PC-3 (cell line): Measurements from ENCODE around the gene CYP20A1. TPM values are rescaled to one million over a fixed set of nuclear protein-coding genes. Genes with fewer than 3 reads are reported as not detected.
A peak's percentile ranks its signal among the peaks of the same experiment; 100 is the strongest.

Experiments
- ATAC-seq: fragments of 200-7000 bp; cut with Tn5 transposase; 2 replicates; pipeline ENCODE4 v1.9.1; 2020; ENCODE audit warnings: mild to moderate bottlenecking, moderate library complexity
- BruUV-seq: library from RNA; stranded (reverse); fragments of 400-500 nt; replicated peaks from 2 replicates; lab custom pipeline; 2021; lab: Mats Ljungman, UMichigan
- CTCF ChIA-PET: fragments of 300-600 bp; sonication (Branson Sonifier 250); formaldehyde crosslinking; loops from one replicate; lab custom pipeline; 2022; ENCODE audit warnings: antibody characterized with exemption; lab: Charles Lee
- POLR2A ChIA-PET: fragments of 300-600 bp; sonication (Branson Sonifier 250); formaldehyde crosslinking; loops from one replicate; lab custom pipeline; 2022; ENCODE audit warnings: antibody characterized with exemption; ENCODE audit not compliant: unreplicated experiment; lab: Charles Lee
- DNase-seq: peaks from one replicate; pipeline ENCODE4 v3.0.0-alpha.2; 2015
- H2AFZ ChIP-seq: fragments of 300-600 bp; sonication (generic); 2 replicates; pipeline ENCODE4 v1.6.0; 2016; ENCODE audit warnings: antibody characterized with exemption, low read length
- H3F3A ChIP-seq: fragments of 300-600 bp; sonication (generic); one replicate; pipeline ENCODE4 v1.6.0; 2017; ENCODE audit warnings: antibody characterized with exemption, low read length, control low read depth, mild to moderate bottlenecking; ENCODE audit not compliant: unreplicated experiment
- H3K27ac ChIP-seq: fragments of 300-600 bp; sonication (generic); 2 replicates; pipeline ENCODE4 v1.5.1; 2016; ENCODE audit warnings: mild to moderate bottlenecking, low read length
- H3K27me3 ChIP-seq: fragments of 300-600 bp; sonication (generic); 2 replicates; pipeline ENCODE4 v1.6.1; 2016; ENCODE audit warnings: low read length, mixed read lengths
- H3K36me3 ChIP-seq: fragments of 300-600 bp; sonication (generic); 2 replicates; pipeline ENCODE4 v1.6.1; 2016; ENCODE audit warnings: low read depth, mixed run types, low read length, mixed read lengths
- H3K4me1 ChIP-seq: fragments of 300-600 bp; sonication (generic); 2 replicates; pipeline ENCODE4 v1.5.1; 2016; ENCODE audit warnings: low read length; ENCODE audit not compliant: insufficient read depth
- H3K4me2 ChIP-seq: fragments of 300-600 bp; sonication (generic); 2 replicates; pipeline ENCODE4 v1.6.0; 2016; ENCODE audit warnings: low read length
- H3K4me3 ChIP-seq: fragments of 300-600 bp; sonication (generic); 2 replicates; pipeline ENCODE4 v1.5.1; 2016; ENCODE audit warnings: mild to moderate bottlenecking, low read length, mixed read lengths
- H3K79me2 ChIP-seq: fragments of 300-600 bp; sonication (generic); 2 replicates; pipeline ENCODE4 v1.6.1; 2017; ENCODE audit warnings: low read length, mixed read lengths
- H3K9ac ChIP-seq: fragments of 300-600 bp; sonication (generic); 2 replicates; pipeline ENCODE4 v1.6.0; 2016; ENCODE audit warnings: mild to moderate bottlenecking, low read length
- H3K9me2 ChIP-seq: fragments of 300-600 bp; sonication (generic); replicated peaks from 2 replicates; pipeline ENCODE4 v1.6.1; 2016; ENCODE audit warnings: mixed run types, low read length, mixed read lengths
- H3K9me3 ChIP-seq: fragments of 300-600 bp; sonication (generic); 2 replicates; pipeline ENCODE4 v1.6.1; 2016; ENCODE audit warnings: low read length, mixed read lengths
- H4K20me1 ChIP-seq: fragments of 300-600 bp; sonication (generic); 2 replicates; pipeline ENCODE4 v1.6.1; 2016; ENCODE audit warnings: low read length, mixed read lengths
- CTCF ChIP-seq: fragments of 300-600 bp; sonication (generic); conservative IDR thresholded peaks from 2 replicates; pipeline ENCODE4 v1.5.1; 2017; ENCODE audit warnings: antibody characterized with exemption, low read depth, mild to moderate bottlenecking, low read length
- EZH2 ChIP-seq: fragments of 300-600 bp; sonication (generic); IDR thresholded peaks from one replicate; pipeline ENCODE4 v1.6.1; 2017; ENCODE audit warnings: antibody characterized with exemption, mild to moderate bottlenecking, low read length; ENCODE audit not compliant: unreplicated experiment
- EZH2phosphoT487 ChIP-seq: fragments of 300-600 bp; sonication (generic); IDR thresholded peaks from 2 replicates; pipeline ENCODE4 v1.6.1; 2018; ENCODE audit warnings: mild to moderate bottlenecking, antibody characterized with exemption, low read length, borderline replicate concordance
- intact Hi-C: fragments of 100-400 bp; cut with micrococcal nuclease; formaldehyde crosslinking; loops from 2 replicates; pipeline ENCODE4 v1.9.0; 2023
- total RNA-seq: library from RNA; depleted of rRNA; stranded (reverse); fragments of >200 nt; gene quantifications from 2 replicates; pipeline ENCODE4 v1.2.3, GENCODE V29; 2014

CYP20A1 gene
- total RNA-seq, 1 experiment from 2014 or later, result 14.1 TPM

- intact Hi-C loops, result loop anchor here (5.0 kb wide), 1 partner anchor 73 kb away; no protein-coding TSS in a partner anchor
- TF ChIP-seq EZH2, result no peak
- no peak for TF ChIP-seq CTCF
- no peak for TF ChIP-seq EZH2phosphoT487
- peak overlapping the region; percentile 74 for H3K27ac ChIP-seq
- H3K4me3 ChIP-seq, result peak overlapping the region; percentile 88
- H2AFZ ChIP-seq, result peak overlapping the region; percentile 98
- DNase-seq (peak; percentile 45), ATAC-seq (peak; percentile 41)
- H3K4me1 ChIP-seq, result peaks cover 18% of the 10 kb centered on the region
- peaks cover 8% of the 10 kb centered on the region for H3F3A ChIP-seq
- ChIA-PET POLR2A (interaction anchor here (0.7 kb wide), 1 partner anchor 9 kb away, joined by 17 read pairs; no protein-coding TSS in a partner anchor), CTCF (no interaction called here)
- H3K9me2 ChIP-seq, result no peaks in the 10 kb centered on the region
- peaks cover 8% of the 10 kb centered on the region for H4K20me1 ChIP-seq
- peak overlapping the region; percentile 83 for H3K4me2 ChIP-seq
- H3K27me3 ChIP-seq, result no peaks in the 10 kb centered on the region
- no TSS peak for BruUV-seq
- H3K36me3 ChIP-seq, result no peaks in the 10 kb centered on the region
- peak overlapping the region; percentile 93 for H3K9ac ChIP-seq
- no peaks in the 10 kb centered on the region for H3K9me3 ChIP-seq
- H3K79me2 ChIP-seq, result peaks cover 58% of the 10 kb centered on the region
These were observed 90.1 kb downstream of the CYP20A1 start for GRCh38 chr2:203328760-203329540.

DNA sequence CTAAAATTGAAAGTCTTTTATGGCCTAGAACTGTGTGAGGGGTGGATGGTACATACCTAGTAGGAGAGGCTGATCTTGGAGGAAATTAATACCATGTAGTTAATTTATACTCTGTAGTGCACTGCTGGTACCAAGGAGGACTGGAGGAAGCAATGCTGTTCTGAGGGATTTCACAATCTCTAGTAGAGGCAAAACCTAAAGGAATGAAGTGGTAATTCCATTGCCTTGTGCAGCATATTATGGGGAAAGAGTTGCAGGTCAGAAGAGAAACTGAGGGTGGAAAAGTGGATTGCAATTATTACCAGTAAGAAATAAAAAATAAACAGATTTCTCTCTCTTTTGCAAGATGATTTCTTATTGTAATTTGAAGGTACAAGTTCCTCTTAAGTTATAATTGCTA lies 91.6 kb downstream of the CYP20A1 start:
- TF ChIP-seq EZH2phosphoT487 (no peak), CTCF (no peak), EZH2 (no peak)
- Histone ChIP-seq H3F3A (peaks cover 8% of the 10 kb centered on the region), H3K4me2 (peak overlapping the region; percentile 83), H2AFZ (no peak overlapping the region), H3K4me3 (peak overlapping the region; percentile 88), H3K79me2 (peaks cover 73% of the 10 kb centered on the region), H3K9me2 (no peaks in the 10 kb centered on the region), H3K4me1 (peaks cover 18% of the 10 kb centered on the region), H3K36me3 (no peaks in the 10 kb centered on the region), H3K9ac (peak overlapping the region; percentile 93; the same call in 1 of the 2 replicates), H3K9me3 (no peaks in the 10 kb centered on the region), H4K20me1 (peaks cover 8% of the 10 kb centered on the region), H3K27me3 (no peaks in the 10 kb centered on the region), H3K27ac (peak overlapping the region; percentile 16; the same call in 1 of the 2 replicates)
- CTCF ChIA-PET, result no interaction called here
- BruUV-seq, result no TSS peak
- POLR2A ChIA-PET, result no interaction called here
- peak; percentile 19 for DNase-seq
- ATAC-seq, result 0 out of 2 replicates have a peak, but pooled peaks have one; percentile 7
- intact Hi-C loops, result loop anchor here (5.0 kb wide), 1 partner anchor 122 kb away; no protein-coding TSS in a partner anchor

GRCh38 chr2:203338322-203338721 lies 99.5 kb downstream of the CYP20A1 start:
- no peak for DNase-seq
- no peak overlapping the region for H3K9ac ChIP-seq
- H3K27me3 ChIP-seq, result no peaks in the 10 kb centered on the region
- no peaks in the 10 kb centered on the region for H4K20me1 ChIP-seq
- H3F3A ChIP-seq, result peaks cover 8% of the 10 kb centered on the region
- BruUV-seq, result no TSS peak
- peaks cover 14% of the 10 kb centered on the region for H3K36me3 ChIP-seq
- H3K4me3 ChIP-seq, result no peak overlapping the region
- no peak for TF ChIP-seq EZH2
- TF ChIP-seq EZH2phosphoT487, result no peak
- TF ChIP-seq CTCF, result no peak
- POLR2A ChIA-PET, result interaction anchor here (0.6 kb wide), 1 partner anchor 9 kb away, joined by 17 read pairs; no protein-coding TSS in a partner anchor
- intact Hi-C loops, result no loop called here
- H3K9me2 ChIP-seq, result no peaks in the 10 kb centered on the region
- H2AFZ ChIP-seq, result no peak overlapping the region
- H3K79me2 ChIP-seq, result peaks cover 85% of the 10 kb centered on the region
- no peak overlapping the region for H3K4me2 ChIP-seq
- no peaks in the 10 kb centered on the region for H3K9me3 ChIP-seq
- H3K4me1 ChIP-seq, result peaks cover 32% of the 10 kb centered on the region
- CTCF ChIA-PET, result no interaction called here
- no peak for ATAC-seq
- no peak overlapping the region for H3K27ac ChIP-seq
